ENCODE measurements around the gene CLEC19A. TPM values are rescaled to one million over a fixed set of nuclear protein-coding genes. Genes with fewer than 3 reads are reported as not detected.

CLEC19A gene
- total RNA-seq: under 1 TPM; 0.23 TPM

- no peak for DNase-seq (ENCODE audit: low spot score)
- H3K4me1 ChIP-seq (replicated peaks): no peaks in the 10 kb centered on the region
- no peaks in the 10 kb centered on the region for H3K9me3 ChIP-seq
- no peak within 1 kb of the TSS for H3K4me3 ChIP-seq
- intact Hi-C loops (cut with DNase I): no loop called here
- TF ChIP-seq POLR2AphosphoS5 (IDR thresholded peaks at IDR 0.05) (no peak), POLR2A (IDR thresholded peaks at IDR 0.05) (no peak)
- TF ChIP-seq, protein P1, sequence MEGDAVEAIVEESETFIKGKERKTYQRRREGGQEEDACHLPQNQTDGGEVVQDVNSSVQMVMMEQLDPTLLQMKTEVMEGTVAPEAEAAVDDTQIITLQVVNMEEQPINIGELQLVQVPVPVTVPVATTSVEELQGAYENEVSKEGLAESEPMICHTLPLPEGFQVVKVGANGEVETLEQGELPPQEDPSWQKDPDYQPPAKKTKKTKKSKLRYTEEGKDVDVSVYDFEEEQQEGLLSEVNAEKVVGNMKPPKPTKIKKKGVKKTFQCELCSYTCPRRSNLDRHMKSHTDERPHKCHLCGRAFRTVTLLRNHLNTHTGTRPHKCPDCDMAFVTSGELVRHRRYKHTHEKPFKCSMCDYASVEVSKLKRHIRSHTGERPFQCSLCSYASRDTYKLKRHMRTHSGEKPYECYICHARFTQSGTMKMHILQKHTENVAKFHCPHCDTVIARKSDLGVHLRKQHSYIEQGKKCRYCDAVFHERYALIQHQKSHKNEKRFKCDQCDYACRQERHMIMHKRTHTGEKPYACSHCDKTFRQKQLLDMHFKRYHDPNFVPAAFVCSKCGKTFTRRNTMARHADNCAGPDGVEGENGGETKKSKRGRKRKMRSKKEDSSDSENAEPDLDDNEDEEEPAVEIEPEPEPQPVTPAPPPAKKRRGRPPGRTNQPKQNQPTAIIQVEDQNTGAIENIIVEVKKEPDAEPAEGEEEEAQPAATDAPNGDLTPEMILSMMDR (IDR thresholded peaks at IDR 0.05): no peak
- H3K27ac ChIP-seq: no peak within 1 kb of the TSS
- H3K36me3 ChIP-seq: no peaks in the 10 kb centered on the region
- H3K27me3 ChIP-seq (replicated peaks; ENCODE audit: insufficient read depth): no peaks in the 10 kb centered on the region
- 91% methylated on average over 2 of the region's 2 CpGs for WGBS
Observed at GRCh38 chr16:19285431-19285830, at the start of gene CLEC19A. TSS of gene CLEC19A (plus strand) at chr16:19285731. CDS start at chr16:19285852, 121 bp downstream.

GRCh38 chr16:19235886-19236285, 49.6 kb upstream of the CLEC19A start:
- Histone ChIP-seq H3K9me3 (no peaks in the 10 kb centered on the region), H3K4me1 (replicated peaks) (no peaks in the 10 kb centered on the region), H3K36me3 (no peaks in the 10 kb centered on the region), H3K27ac (no peak overlapping the region), H3K27me3 (replicated peaks; ENCODE audit: insufficient read depth) (no peaks in the 10 kb centered on the region), H3K4me3 (no peak overlapping the region)
- DNase-seq (ENCODE audit: low spot score): no peak
- TF ChIP-seq POLR2A (IDR thresholded peaks at IDR 0.05): no peak
- TF ChIP-seq, protein P1 (IDR thresholded peaks at IDR 0.05): no peak
- TF ChIP-seq POLR2AphosphoS5 (IDR thresholded peaks at IDR 0.05): no peak
- whole genome bisulfite sequencing: 97% methylated on average over 4 of the region's 4 CpGs
- intact Hi-C loops (cut with DNase I): no loop called here

DNA sequence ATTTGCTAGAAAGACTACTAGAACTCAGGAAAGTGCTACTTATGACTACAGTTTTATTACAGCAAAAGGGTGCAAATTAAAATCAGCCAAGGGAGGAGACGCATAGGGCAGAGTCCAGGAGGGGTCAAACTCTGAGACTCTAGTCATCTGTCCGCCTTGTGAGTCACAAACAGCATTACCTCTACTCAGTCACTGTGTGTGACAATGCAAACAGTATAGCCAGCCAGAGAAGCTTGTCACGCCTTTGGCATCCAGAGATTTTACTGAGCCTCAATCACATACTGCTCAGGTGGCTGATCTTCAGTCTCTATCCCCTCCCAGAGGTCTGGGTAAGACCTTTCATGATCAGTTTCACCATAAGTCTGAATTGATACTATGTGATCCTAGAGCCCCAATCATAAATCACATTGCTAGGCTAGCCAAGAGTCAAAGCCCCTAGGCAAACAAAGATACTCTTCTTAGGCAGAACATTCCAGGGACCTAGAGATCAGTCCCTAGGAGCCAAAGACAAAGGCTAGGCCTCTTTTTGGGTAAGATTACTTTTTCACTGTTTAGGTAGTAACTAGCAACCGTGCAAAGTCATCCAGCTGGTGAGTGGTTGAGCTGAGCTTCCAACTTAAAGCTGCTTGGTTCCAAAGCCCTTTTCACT, 48.8 kb upstream of the CLEC19A start:
- whole genome bisulfite sequencing: 88% methylated on average over 4 of the region's 4 CpGs
- Histone ChIP-seq H3K36me3 (no peaks in the 10 kb centered on the region), H3K4me1 (replicated peaks) (no peaks in the 10 kb centered on the region), H3K27me3 (replicated peaks; ENCODE audit: insufficient read depth) (no peaks in the 10 kb centered on the region), H3K27ac (no peak overlapping the region), H3K9me3 (no peaks in the 10 kb centered on the region), H3K4me3 (no peak overlapping the region)
- DNase-seq (ENCODE audit: low spot score): no peak
- intact Hi-C loops (cut with DNase I): no loop called here
- TF ChIP-seq POLR2AphosphoS5 (IDR thresholded peaks at IDR 0.05) (no peak), POLR2A (IDR thresholded peaks at IDR 0.05) (no peak)
- TF ChIP-seq, protein P1 (IDR thresholded peaks at IDR 0.05): no peak

DNA sequence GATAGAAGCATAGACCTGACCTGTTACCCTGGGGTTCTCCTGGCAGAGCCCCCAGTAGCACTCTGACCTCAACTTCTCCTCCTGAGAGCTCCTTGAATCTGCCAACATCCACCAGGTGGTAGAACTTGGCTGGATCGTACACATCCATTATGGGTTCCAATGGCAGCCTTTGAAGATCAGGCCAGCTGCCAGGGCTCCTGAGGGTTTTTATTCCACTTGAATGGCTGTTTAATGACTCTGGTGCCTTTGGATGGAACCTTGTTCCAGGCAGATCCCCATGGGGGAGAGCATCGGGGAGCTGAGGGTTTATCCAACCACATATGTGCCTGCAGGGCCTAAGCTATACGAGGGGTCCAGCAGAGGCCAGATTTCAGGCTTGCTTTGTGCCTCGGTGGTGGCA, 47.1 kb upstream of the CLEC19A start:
- Histone ChIP-seq H3K4me1 (replicated peaks) (no peaks in the 10 kb centered on the region), H3K4me3 (no peak overlapping the region), H3K36me3 (no peaks in the 10 kb centered on the region), H3K9me3 (no peaks in the 10 kb centered on the region), H3K27ac (no peak overlapping the region), H3K27me3 (replicated peaks; ENCODE audit: insufficient read depth) (no peaks in the 10 kb centered on the region)
- 59% methylated on average over 4 of the region's 4 CpGs for WGBS
- DNase-seq (ENCODE audit: low spot score): no peak
- intact Hi-C loops (cut with DNase I): no loop called here
- no peak for TF ChIP-seq POLR2AphosphoS5 (IDR thresholded peaks at IDR 0.05)
- no peak for TF ChIP-seq POLR2A (IDR thresholded peaks at IDR 0.05)
- TF ChIP-seq, protein P1 (IDR thresholded peaks at IDR 0.05): no peak

GRCh38 chr16:19239511-19240155, 45.9 kb upstream of the CLEC19A start:
- intact Hi-C loops (cut with DNase I): no loop called here
- Histone ChIP-seq H3K27ac (no peak overlapping the region), H3K27me3 (replicated peaks; ENCODE audit: insufficient read depth) (no peaks in the 10 kb centered on the region), H3K4me1 (replicated peaks) (no peaks in the 10 kb centered on the region), H3K4me3 (no peak overlapping the region), H3K9me3 (no peaks in the 10 kb centered on the region), H3K36me3 (no peaks in the 10 kb centered on the region)
- TF ChIP-seq POLR2AphosphoS5 (IDR thresholded peaks at IDR 0.05): no peak
- no peak for TF ChIP-seq POLR2A (IDR thresholded peaks at IDR 0.05)
- TF ChIP-seq, protein P1 (IDR thresholded peaks at IDR 0.05): no peak
- DNase-seq (ENCODE audit: low spot score): no peak
- WGBS: 87% methylated on average over 10 of the region's 13 CpGs

All from prostate gland (tissue), 2 donors.